NCI-H774 (cell line): ENCODE measurements around the gene POLE.
"Not testable (repeated sequence)": the region's sequence is repeated elsewhere in the genome, so short reads cannot be mapped to it uniquely, and the experiment has no call there.

Source experiments
- DNase-seq: peaks from one replicate; lab custom pipeline; 2025; lab: John Stamatoyannopoulos, UW

The POLE gene

DNA sequence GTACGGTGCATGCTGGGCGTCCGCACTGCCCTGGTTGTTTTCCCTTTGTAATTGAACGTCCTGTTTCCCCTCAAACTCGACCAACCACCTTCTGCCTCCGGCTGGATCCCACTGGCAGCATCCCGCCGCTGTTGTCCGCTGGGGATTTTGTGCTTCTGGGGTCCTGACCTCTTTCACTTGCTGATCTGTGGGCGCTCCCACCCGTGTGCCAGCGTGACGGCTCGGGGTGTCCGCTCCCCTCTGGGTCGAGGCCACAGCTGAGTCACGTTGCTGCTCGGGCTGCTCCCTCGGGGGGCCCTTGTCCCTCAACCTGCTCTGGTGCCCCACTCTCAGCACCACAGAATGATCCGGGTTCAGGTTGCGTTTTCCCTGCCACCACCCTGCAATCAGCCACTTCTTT lies 31.5 kb upstream of the POLE start:
- DNase-seq, result no peak

DNA sequence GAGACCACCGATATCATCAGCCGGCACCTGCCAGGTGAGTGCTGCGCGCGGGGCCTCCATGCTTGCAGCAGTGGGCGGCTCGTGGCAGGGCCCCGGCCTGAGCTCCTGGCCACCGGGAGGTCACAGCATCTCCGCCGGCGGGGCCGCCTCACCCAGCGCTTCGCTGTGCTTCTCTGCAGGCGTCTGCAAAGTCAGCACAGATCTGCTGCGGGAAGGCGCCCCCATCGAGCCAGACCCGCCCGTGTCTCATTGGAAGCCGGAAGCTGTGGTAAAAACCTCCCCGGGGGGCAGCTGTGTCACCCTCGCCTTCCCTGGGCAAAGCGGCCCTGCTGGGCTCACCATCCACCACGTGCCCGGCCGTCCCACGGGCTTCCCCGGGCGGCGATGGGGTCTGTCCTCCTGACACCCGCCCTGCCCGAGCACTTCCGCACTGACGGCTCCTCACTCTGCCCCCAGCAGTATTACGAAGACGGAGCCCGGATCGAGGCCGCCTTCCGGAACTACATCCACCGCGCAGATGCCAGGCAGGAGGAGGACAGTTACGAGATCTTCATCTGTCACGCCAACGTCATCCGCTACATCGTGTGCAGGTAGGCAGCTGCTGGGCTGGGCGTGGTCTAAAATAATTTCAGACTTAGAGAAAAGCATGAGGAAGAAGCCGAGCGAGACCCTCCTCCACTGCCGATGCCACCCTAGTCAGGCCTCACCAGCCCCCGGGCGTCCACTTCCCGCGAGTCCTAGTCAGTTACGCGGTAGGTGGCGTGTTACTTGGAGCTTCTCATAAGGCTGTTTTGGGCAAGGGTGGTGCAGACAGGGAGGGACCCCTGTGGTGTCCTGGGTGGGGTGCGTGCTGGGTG lies 30.6 kb upstream of the POLE start:
- no peak for DNase-seq

GRCh38 chr12:132717011-132717410 lies 29.9 kb upstream of the POLE start:
- DNase-seq, result no peak

GRCh38 chr12:132716356-132716755 lies 29.2 kb upstream of the POLE start:
- no peak for DNase-seq

GRCh38 chr12:132715874-132716273 lies 28.7 kb upstream of the POLE start:
- DNase-seq, result no peak

DNA sequence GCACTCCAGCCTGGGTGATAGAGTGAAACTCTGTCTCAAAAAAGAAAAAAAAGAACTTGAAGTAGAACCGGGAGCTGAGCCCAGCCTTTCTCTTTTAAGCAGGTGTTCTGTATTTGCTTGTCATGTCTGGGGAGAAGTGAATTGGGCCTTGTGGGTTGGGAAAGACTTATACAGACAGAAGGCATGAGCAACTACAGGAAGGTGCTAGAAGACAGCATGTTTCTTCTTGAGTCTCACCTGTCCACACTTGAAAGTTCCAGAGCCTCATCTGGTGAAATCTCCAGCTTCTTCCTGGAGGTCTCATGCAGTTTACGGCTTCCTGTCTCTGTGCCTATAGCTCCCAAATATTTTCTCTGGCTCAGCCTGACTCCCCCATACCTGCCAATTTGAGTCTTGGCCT lies 26.0 kb upstream of the POLE start:
- no peak for DNase-seq

GRCh38 chr12:132711080-132711843 lies 24.1 kb upstream of the POLE start:
- no peak for DNase-seq

GRCh38 chr12:132710405-132711079 lies 23.4 kb upstream of the POLE start, which contains the start of gene PGAM5:
PGAM5 (plus strand) TSS chr12:132710842; CDS start chr12:132710877, 35 bp downstream.
- peak; percentile 93 for DNase-seq

GRCh38 chr12:132710043-132710404 lies 22.9 kb upstream of the POLE start:
- no peak for DNase-seq

DNA sequence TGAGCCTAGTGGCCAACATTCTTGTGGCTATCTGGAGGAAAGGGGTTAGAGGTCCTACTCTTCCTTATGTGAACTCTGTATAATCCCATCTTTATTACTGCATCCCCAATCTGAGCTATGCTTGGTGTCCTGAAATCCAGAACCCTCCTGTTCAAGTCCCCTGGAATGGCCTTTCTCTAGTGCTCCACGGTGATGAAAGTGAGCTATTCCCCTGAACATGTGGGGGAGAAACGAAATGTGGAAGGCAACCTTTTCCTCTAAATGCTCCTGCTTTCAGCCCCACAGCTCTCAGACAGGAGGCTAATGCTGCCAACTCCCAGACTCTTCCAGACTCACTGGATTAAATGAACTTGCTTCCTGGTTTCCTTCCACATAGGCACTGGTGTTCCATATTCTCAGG lies 21.0 kb upstream of the POLE start:
- DNase-seq, result no peak

DNA sequence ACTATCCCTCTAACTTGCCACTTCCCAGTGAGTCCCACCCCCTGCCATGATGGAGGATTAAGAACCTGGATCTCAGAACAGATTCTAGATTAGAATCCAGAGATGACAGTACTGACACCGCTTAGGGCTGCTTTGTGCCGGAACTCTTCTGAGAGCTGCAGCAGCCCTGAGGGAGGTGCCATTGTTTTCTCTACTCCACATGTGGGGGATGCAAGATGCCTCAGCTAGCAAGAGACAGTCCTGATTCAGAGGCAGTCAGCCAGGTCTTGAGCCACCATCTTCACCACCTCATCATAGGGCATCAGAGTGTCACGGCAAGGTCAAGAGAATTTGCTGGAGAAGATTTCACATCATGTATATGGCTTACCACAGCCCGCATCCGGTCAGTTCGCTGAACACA lies 20.1 kb upstream of the POLE start:
- DNase-seq, result no peak

- no peak for DNase-seq
These were observed 16.5 kb upstream of the POLE start for GRCh38 chr12:132703641-132704040.

GRCh38 chr12:132702640-132703039 lies 15.5 kb upstream of the POLE start:
- no peak for DNase-seq

- peak; percentile 26 for DNase-seq
These were observed 13.2 kb upstream of the POLE start for GRCh38 chr12:132700212-132700822.

GRCh38 chr12:132698341-132698740 lies 11.2 kb upstream of the POLE start:
- DNase-seq, result no peak

- no peak for DNase-seq
These were observed 8.3 kb upstream of the POLE start for GRCh38 chr12:132695431-132695830.

- DNase-seq, result not testable (repeated sequence)
These were observed 7.7 kb upstream of the POLE start for GRCh38 chr12:132694888-132695287.

- not testable (repeated sequence) for DNase-seq
These were observed 4.9 kb upstream of the POLE start for GRCh38 chr12:132692030-132692429.

- DNase-seq, result no peak
These were observed 3.0 kb upstream of the POLE start for GRCh38 chr12:132690112-132690511.

GRCh38 chr12:132689227-132689626 lies 2.1 kb upstream of the POLE start:
- no peak for DNase-seq

- DNase-seq, result peak; percentile 47
These were observed 324 bp downstream of the POLE start for GRCh38 chr12:132686825-132687210.

- DNase-seq, result no peak
These were observed 1.7 kb downstream of the POLE start for GRCh38 chr12:132685400-132685799.
